HUDEP-2 (cell line): Measurements from ENCODE around the gene POLD1.

Experiments
- DNase-seq, 76 experiments: peaks; one replicate each; lab custom pipeline; 2025; ENCODE audit not compliant: unreplicated experiment in 76 of 76; lab: John Stamatoyannopoulos, UW

POLD1 gene

DNA sequence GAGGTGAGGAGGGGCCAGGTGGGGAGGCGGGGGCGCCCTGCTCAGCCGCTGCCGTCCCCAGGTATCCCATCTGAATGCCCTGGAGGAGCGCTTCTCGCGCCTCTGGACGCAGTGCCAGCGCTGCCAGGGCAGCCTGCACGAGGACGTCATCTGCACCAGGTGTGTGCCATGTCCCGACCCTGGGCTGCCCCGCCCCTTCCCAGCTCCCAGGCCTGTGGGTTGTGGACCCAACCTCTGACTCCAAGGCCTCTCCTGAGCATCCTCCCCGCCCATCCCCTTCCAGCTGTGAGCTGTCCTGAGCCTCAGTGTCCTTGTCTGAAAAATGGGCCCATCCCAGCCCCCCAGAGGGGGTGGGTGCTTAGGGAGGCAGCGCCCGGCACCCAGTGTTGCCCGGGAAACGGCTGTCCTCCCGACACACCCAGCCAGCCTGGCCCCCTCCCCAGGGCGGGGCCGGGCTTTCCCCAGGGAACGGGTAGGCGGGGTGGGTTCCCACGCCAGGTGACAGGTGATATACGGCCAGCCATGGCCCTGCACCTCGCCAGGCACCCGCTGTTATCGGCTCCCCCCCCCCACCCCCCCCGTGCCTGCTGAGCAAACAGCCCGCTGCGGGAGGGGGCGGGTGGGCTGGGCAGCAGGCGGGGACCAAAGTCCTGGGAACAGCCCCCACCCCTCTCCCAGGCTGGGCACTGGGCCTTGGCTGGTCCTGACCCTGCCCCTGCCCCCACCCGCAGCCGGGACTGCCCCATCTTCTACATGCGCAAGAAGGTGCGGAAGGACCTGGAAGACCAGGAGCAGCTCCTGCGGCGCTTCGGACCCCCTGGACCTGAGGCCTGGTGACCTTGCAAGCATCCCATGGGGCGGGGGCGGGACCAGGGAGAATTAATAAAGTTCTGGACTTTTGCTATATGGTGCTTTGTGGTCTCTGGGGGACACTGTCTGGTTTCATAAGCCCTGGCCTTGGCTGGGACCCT, 33.2 kb downstream of the POLD1 start:
- no peak for DNase-seq

GRCh38 chr19:50418176-50419021, 34.3 kb downstream of the POLD1 start, which contains the start of gene SPIB:
Gene SPIB, plus strand, starts transcription at chr19:50418938. Its CDS starts 25 bp downstream, at chr19:50418963.
- no peak for DNase-seq

DNA sequence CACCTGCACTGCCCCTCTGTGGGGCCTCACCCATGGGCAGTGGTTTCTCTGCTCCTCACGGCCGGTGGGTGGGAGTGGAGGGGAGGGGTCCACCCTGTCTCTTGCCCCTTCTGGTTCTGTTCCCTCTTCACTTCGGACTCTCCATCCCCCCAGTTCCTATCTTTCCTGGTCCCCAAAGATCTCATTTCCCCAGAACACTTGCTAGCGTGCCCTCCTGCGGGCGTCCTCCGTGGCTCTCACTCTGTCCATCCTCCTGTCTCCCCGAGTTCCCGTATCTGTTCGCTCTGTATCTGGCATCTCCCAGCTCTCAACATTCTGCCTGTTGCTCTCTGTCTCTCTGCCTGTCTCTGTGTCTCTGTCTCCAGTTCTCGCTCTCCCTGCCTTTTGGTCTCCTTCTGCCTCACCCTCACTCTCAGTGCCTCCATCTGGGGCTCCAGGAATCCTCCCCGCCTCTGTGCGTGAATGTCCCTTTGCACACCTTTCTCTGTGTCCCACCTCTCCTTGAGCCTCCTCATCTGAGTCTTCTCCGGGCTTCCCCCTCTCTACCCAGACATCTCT, 35.0 kb downstream of the POLD1 start:
- DNase-seq: no peak

DNA sequence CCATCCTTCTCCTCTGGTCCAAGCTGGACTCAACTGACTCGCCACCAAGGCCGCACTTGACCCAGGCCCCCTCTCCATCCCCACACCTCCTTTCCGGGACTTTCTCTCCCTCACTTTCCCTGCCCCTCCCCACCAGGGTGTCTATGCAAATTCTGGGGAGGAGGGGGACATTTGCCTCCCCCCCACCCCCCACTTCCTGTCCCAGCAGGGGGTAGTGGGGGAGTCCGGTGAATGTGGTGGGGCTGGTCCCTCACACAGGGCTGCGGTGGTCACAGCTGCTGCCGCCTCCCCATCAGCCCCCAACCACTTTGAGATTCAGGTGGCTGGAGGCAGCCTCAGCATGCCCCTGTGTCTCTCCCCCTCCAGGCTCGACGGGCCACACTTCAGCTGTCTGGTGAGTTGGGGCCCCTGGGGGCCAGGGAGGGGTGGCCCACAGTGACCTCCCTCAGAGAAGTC, 35.5 kb downstream of the POLD1 start:
- DNase-seq: no peak

DNA sequence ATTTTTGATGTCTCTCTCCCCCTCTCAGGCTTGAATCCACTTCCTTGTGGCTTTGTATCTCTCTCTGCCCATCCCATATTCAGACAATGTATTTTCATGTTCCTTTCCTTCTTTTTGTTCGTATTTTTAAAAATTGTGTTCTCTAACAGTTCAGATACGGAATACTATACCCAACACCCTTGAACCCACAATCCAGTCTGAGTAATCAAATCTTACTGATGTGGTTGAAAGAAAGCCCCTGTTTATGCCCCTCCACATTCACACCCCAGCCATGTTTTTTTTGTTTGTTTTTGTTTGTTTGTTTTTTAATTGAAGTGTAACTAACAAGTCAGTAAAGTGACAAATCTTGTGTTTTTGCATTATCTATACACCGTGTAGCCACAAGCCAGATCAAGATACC, 36.0 kb downstream of the POLD1 start:
- DNase-seq: no peak

- no peak for DNase-seq
Measured at GRCh38 chr19:50420808-50421207, 36.7 kb downstream of the POLD1 start.

DNA sequence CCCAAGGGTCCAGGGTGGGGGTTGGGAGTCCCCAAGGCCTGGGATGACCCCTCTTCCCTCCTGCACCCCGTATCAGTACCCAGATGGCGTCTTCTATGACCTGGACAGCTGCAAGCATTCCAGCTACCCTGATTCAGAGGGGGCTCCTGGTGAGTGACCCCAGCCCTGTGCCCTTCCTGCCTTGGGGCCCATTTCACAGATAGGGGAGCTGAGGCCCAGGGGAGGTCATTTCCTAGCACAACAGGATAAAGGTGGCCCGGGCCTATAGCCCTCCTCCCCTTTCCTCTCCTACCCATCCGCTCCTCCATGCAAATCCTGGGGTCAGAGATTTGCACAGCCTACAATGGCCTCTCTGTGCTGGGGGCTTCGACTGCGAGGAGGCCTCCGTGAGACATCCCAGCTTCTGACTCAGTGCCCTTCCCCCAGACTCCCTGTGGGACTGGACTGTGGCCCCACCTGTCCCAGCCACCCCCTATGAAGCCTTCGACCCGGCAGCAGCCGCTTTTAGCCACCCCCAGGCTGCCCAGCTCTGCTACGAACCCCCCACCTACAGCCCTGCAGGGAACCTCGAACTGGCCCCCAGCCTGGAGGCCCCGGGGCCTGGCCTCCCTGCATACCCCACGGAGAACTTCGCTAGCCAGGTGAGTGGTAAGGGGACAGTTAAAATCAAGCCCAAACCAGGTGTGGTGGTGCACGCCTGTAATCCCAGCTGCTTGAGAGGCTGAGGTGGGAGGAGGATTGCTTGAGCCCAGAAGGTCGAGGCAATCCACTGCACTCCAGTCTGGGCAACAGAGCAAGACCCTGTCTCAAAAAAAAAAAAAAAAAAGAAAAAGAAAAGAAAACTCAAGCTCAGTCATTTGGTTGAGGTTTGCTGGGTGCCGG, 38.5 kb downstream of the POLD1 start:
- DNase-seq: no peak

DNA sequence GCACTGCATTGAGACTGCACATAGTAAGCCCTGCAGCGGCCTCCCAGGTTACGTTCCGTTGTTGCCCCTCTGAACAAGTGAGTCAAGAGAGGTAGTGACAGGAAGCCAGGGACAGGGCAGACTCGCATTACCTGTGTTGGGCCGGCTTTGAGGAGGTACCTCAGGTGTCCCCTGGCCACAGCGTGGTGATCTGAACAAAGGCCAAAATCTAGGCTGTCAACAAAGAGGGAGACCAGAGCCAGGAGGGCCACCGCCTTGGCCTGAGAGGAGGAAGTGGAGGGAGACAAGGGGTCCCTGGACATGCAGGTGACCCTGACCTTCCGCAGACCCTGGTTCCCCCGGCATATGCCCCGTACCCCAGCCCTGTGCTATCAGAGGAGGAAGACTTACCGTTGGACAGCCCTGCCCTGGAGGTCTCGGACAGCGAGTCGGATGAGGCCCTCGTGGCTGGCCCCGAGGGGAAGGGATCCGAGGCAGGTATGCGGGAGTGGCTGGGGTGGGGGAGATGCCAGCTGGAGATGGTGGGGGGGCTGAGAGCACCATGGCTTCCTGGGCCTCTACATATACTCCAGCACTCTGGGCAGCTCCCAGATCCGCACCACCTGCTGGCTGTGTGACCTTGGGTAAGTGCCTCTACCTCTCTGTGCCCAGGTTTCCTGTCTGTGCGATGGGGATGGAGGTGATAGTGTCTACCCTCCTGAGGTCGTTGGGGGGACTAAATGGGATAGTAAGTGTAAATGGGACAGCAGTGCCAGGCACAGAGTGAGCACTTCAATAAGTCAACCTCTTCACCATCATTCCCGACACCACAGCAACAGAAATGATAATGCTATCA, 39.3 kb downstream of the POLD1 start:
- no peak for DNase-seq

GRCh38 chr19:50425581-50425980, 41.4 kb downstream of the POLD1 start:
- no peak for DNase-seq

DNA sequence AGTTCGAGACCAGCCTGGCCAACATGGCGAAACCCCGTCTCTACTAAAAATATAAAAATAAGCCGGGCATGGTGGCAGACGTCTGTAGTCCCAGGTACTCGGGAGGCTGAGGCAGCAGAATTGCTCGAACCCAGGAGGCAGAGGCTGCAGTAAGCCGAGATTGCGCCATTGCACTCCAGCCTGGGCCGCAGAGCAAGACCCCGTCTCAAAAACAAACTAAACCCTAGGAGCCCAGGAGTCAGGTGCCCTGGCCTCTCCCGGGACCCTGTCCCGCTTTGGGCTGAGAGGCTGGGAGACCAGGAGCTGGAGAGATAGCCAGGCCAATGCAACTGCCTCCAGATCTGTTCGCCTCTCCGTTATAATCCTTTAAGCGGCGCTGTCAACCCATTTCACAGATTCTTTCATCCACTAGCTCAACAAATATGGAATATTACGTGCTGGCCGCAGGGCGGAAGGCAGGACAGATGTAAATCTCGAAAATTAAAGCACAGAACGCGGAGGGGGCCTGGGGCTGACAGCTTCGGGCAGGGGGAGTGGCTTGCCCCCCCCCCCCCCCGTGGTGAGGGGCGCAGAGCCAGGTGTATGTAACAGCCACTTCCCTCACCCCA, 43.3 kb downstream of the POLD1 start:
- DNase-seq: no peak

DNA sequence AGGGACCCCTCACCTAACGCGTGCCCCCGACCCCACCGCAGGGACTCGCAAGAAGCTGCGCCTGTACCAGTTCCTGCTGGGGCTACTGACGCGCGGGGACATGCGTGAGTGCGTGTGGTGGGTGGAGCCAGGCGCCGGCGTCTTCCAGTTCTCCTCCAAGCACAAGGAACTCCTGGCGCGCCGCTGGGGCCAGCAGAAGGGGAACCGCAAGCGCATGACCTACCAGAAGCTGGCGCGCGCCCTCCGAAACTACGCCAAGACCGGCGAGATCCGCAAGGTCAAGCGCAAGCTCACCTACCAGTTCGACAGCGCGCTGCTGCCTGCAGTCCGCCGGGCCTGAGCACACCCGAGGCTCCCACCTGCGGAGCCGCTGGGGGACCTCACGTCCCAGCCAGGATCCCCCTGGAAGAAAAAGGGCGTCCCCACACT, 43.9 kb downstream of the POLD1 start:
- peak in 17 of 76 experiments; percentile 9 to 53 (median 20) for DNase-seq

- no peak for DNase-seq
Measured at GRCh38 chr19:50428772-50429463, 44.8 kb downstream of the POLD1 start.

GRCh38 chr19:50430888-50431342, 46.8 kb downstream of the POLD1 start:
- no peak for DNase-seq

DNA sequence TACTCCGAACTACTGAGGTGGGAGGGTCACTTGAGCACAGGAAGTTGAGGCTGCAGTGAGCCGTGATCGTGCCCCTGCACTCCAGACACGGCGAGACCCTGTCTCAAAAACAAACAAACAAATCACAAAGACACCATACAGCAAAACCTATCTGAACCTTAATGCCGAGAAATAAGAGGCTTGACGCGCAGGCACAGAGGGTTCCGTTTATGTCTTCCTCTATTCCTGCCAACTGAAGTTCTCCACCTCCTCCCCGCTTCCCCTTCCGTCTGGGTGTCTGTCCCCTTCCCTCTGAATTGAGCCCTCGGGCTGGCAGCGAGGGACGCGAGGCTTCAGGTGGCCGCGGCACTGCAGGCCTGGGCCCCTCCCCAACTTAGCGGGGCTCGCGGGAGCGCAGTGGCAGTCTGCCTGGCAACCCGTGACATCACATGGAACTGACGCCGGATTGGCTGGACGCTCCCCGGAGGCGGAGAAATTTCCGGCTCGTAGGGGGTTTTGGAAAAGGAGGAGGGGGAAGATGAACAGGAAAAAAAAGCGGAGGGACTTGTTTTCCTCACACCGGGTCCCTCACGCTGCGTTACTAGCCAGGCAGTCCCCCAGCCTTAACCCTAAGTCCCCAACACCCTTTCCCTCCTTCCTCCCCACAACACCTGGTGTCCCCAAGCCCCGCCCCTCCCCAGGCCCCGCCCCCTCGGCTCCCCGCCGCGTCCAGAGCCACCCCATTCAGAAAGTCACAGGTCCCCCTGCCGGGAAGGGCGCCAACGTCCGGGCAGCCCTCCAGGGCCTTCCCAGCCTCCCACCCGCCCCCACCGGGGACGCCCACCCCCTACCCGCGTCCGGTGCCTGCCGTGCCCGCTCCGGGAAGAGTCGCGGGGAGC, 47.4 kb downstream of the POLD1 start:
- peak in 68 of 76 experiments; percentile 13 to 95 (median 73) for DNase-seq

- DNase-seq: no peak
Measured at GRCh38 chr19:50432221-50433028, 48.3 kb downstream of the POLD1 start, which contains the start of gene MYBPC2. Gene MYBPC2, plus strand, starts transcription at chr19:50432892. Its CDS starts 62 bp downstream, at chr19:50432954.
